Ovary (tissue), 9 donors: ENCODE results near the gene SNX24. TPM values are rescaled to one million over a fixed set of nuclear protein-coding genes. Genes with fewer than 3 reads are reported as not detected.

ENCODE experiments used
- DNase-seq, 5 donors: peaks; one replicate each; pipeline ENCODE4 v3.0.0-alpha.2; 2019 to 2020
- H3K27ac ChIP-seq, 2 donors: fragments of 200-600 bp; one replicate each; pipeline versions ENCODE4 v1.5.1 to v1.8.0; 2019 to 2022
- H3K27me3 ChIP-seq: fragments of 200-600 bp; one replicate; pipeline ENCODE4 v1.8.0; 2022
- H3K36me3 ChIP-seq: fragments of 200-600 bp; sonication (generic); one replicate; pipeline ENCODE4 v1.5.1; 2019
- H3K4me1 ChIP-seq: one replicate; pipeline ENCODE4 v1.8.1; 2013; ENCODE audit warnings: mild to moderate bottlenecking, moderate library complexity; ENCODE audit not compliant: insufficient read depth
- H3K4me3 ChIP-seq: fragments of 200-600 bp; sonication (generic); one replicate; pipeline ENCODE4 v1.5.1; 2017
- H3K9me3 ChIP-seq, 2 donors: fragments of 200-600 bp in 1 of 2; sonication (generic) in 1 of 2; one replicate each; pipeline versions ENCODE4 v1.5.1 to v1.8.1; 2013 to 2019; ENCODE audit warnings: mild to moderate bottlenecking in 1 of 2, moderate library complexity in 1 of 2
- CTCF ChIP-seq, 3 donors: fragments of 450-650 bp in 2 of 3; fragments of 200-600 bp in 1 of 3; IDR thresholded peaks; one replicate each; pipeline versions ENCODE4 v1.5.1 to v1.8.0; 2016 to 2022; ENCODE audit warnings: antibody characterized with exemption in 3 of 3, mild to moderate bottlenecking in 1 of 3
- EP300 ChIP-seq: sonication (generic); formaldehyde crosslinking; IDR thresholded peaks from one replicate; pipeline ENCODE4 v1.6.1; 2017; ENCODE audit warnings: antibody characterized with exemption
- POLR2A ChIP-seq: fragments of 450-650 bp; IDR thresholded peaks from one replicate; pipeline ENCODE4 v1.6.1; 2017; ENCODE audit warnings: antibody characterized with exemption, mild to moderate bottlenecking, moderate library complexity
- WGBS, 3 donors: extraction: QIAGEN DNeasy Blood & Tissue Kit in 1 of 3; methylation state at CpG; one replicate each; pipeline versions ENCODE4 v1.1.5 to v1.1.7; 2013 to 2017; 5-methylcytosine and 5-hydroxymethylcytosine counted together
- intact Hi-C, 4 donors: fragments of 100-400 bp; cut with DNase I; formaldehyde crosslinking; loops; one replicate each; pipeline versions ENCODE4 v1.11.0 to v1.15.1; 2022 to 2023
- polyA plus RNA-seq, 2 donors: library from polyadenylated mRNA; stranded (reverse); fragments of 200-250 nt in 1 of 2; fragments of 350-450 nt in 1 of 2; fragmentation: Illumina TruSeq in 1 of 2; extraction: RNeasy Lipid Tissue Mini Kit (QIAGEN cat#74804) in 1 of 2; gene quantifications; one replicate each; pipeline ENCODE4 v1.2.3, GENCODE V29; 2013 to 2014
- total RNA-seq, 7 donors: library from RNA; depleted of rRNA in 2 of 7; stranded (reverse); fragments of >200 nt in 2 of 7; fragmentation: NEBNext Ultra II Directional in 3 of 7; extraction: Animal tissue kit (Norgen Biotek cat#: 25700) in 3 of 7; gene quantifications; one replicate each; pipeline versions ENCODE4 v1.1.0 to v1.2.4, GENCODE V29; 2016 to 2023
- donor health status: DM: no; HTN: no; CAD: no; lungs with moderate emphysema.
- donor health status: DM: no; HTN: no; CAD: no.
- donor health status: Bipolar disorder and iron deficiency.
- donor health status: DM: yes; HTN: yes; CAD: no.
- donor health status: DM: no; HTN: no; CAD: no.
- donor health status: DM: yes; HTN: yes; CAD: no.

Gene SNX24
- total and polyA plus RNA-seq, 9 donors, result 4.1 to 19.1 (median 9.0) TPM

DNA sequence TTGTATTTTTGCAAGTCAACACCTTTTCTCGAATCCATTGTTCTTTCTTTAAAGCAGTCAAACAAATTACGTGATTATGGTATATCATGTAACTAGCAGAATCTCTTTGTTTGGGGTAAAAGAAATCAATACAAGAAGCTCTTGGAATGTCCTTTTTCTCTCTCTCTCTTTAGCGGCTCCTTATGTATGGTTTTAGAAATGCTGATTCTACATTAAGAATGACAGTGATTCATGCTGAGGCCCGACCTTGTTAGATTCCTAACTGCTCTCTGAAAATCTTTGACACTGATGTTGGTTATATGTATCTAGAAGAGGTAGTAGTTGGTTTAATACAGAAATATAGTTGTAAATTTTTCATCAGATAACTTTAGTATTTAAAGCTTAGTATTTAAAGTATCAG, 76.4 kb downstream of the SNX24 start:
- DNase-seq, result no peak
- no peaks in the 10 kb centered on the region for H3K36me3 ChIP-seq
- no peak overlapping the region for H3K27ac ChIP-seq
- no peak overlapping the region for H3K4me3 ChIP-seq
- WGBS, 3 donors, result 90 to 91% (median 91%) methylated on average over 4 of the region's 4 CpGs
- TF ChIP-seq EP300, result no peak
- intact Hi-C loops, result no loop called here
- no peaks in the 10 kb centered on the region for H3K27me3 ChIP-seq
- H3K9me3 ChIP-seq, result no peaks in the 10 kb centered on the region
- H3K4me1 ChIP-seq, result no peaks in the 10 kb centered on the region

DNA sequence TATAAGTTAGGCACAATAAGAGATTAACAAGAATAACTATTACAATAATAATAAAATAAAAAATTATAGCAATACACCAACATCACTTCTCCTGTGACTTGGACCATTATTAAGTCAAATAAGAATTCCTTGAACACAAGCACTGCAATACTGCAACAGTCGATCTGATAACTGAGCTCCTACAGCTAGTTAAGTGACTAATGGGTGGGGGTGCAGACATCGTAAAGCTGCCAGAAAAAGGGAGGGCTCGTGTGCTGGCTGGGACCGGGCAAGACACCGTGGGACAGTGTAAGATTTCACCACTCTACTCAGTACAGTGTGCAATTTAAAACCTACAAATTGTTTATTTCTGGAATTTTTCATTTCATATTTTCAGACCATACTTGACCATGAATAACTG, 78.8 kb downstream of the SNX24 start:
- H3K9me3 ChIP-seq, result no peaks in the 10 kb centered on the region
- no peak for TF ChIP-seq POLR2A
- no peak for TF ChIP-seq CTCF (IDR thresholded peaks at IDR 0.05)
- intact Hi-C loops, result no loop called here
- no peak overlapping the region for H3K27ac ChIP-seq
- H3K4me3 ChIP-seq, result no peak overlapping the region
- no peaks in the 10 kb centered on the region for H3K36me3 ChIP-seq
- no peak for DNase-seq
- WGBS, 3 donors, result 83 to 92% (median 87%) methylated on average over 5 of the region's 5 CpGs
- H3K27me3 ChIP-seq, result no peaks in the 10 kb centered on the region
- H3K4me1 ChIP-seq, result no peaks in the 10 kb centered on the region

DNA sequence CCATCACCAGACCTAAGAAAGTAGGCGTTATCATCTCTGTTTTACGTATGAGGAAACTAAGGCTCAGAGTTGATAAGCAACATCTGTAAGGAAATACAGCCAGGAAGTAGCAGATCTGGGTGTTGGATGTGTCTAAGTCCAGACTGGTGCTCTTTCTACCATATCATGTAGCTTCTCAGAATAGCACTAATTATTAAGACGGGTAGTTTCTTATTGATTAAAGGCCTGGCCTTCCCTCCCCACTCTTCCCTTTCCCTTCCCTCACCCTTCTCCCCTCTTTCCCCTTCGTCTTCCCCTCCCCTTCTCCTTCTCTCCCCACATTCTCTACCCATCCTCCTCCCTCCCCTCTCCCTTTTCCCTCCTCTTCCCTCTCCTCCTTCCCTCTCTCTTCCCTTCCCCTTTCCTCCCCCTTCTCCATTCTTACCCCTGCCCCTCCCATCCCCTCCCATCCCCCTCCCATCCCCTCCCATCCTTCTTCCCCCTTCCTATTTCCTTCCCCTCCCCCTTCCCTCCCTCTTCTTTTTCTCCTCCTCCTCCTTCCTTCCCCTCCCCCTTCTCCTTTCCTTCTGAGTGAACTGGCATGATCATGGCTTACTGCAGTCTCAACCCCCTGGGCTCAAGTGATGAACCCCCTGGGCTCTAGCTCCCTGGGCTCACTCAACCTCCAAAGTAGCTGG, 79.4 kb downstream of the SNX24 start:
- H3K4me1 ChIP-seq, result no peaks in the 10 kb centered on the region
- H3K9me3 ChIP-seq, result no peaks in the 10 kb centered on the region
- no peak for DNase-seq
- WGBS, 3 donors, result 89 to 94% (median 93%) methylated on average over 4 of the region's 4 CpGs
- H3K27ac ChIP-seq, result no peak overlapping the region
- intact Hi-C loops, result no loop called here
- H3K27me3 ChIP-seq, result no peaks in the 10 kb centered on the region
- H3K4me3 ChIP-seq, result no peak overlapping the region
- TF ChIP-seq POLR2A (no peak), CTCF (IDR thresholded peaks at IDR 0.05) (no peak), EP300 (no peak)
- no peaks in the 10 kb centered on the region for H3K36me3 ChIP-seq

- TF ChIP-seq EP300 (no peak), CTCF (IDR thresholded peaks at IDR 0.05) (no peak), POLR2A (no peak)
- H3K9me3 ChIP-seq, result no peaks in the 10 kb centered on the region
- no peaks in the 10 kb centered on the region for H3K4me1 ChIP-seq
- H3K4me3 ChIP-seq, result no peak overlapping the region
- H3K36me3 ChIP-seq, result no peaks in the 10 kb centered on the region
- no peak overlapping the region for H3K27ac ChIP-seq
- no peak for DNase-seq
- intact Hi-C loops, result no loop called here
- no peaks in the 10 kb centered on the region for H3K27me3 ChIP-seq
- 86 to 92% (median 89%) methylated on average over 1 of the region's 1 CpG for WGBS, 3 donors
These were observed 83.6 kb downstream of the SNX24 start for GRCh38 chr5:122929001-122929400.

DNA sequence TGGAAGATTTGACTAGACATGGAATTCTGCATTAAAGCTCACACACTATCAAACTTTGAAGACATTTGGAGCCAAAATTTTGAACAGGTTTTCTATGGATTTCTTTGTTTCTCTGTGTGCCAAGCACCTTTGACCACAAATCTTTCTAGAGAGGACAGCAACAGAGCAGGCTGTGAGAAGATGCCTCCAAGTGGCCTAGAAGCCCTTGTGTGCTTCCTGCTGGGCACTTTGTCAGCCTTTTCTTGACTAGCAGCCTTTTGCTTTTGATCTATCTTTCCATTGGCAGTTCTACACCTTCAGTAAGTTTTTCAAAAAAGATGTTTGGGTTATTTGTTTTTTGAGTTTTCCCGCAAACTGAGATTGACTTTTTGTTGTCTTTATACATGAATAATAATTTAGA, 84.6 kb downstream of the SNX24 start:
- Histone ChIP-seq H3K4me1 (no peaks in the 10 kb centered on the region), H3K27me3 (no peaks in the 10 kb centered on the region), H3K4me3 (no peak overlapping the region), H3K9me3 (no peaks in the 10 kb centered on the region), H3K27ac (no peak overlapping the region), H3K36me3 (no peaks in the 10 kb centered on the region)
- TF ChIP-seq POLR2A (no peak), EP300 (no peak), CTCF (IDR thresholded peaks at IDR 0.05) (no peak)
- WGBS, 3 donors, result 53 to 79% (median 75%) methylated on average over 1 of the region's 1 CpG
- DNase-seq, result no peak
- intact Hi-C loops, result no loop called here
